Left hindlimb (tissue), 1 donor: ENCODE data around the gene GDF15.

Experiments
- DNase-seq: peaks from one replicate; pipeline ENCODE4 v3.0.0-alpha.2; 2018

GDF15 gene

DNA sequence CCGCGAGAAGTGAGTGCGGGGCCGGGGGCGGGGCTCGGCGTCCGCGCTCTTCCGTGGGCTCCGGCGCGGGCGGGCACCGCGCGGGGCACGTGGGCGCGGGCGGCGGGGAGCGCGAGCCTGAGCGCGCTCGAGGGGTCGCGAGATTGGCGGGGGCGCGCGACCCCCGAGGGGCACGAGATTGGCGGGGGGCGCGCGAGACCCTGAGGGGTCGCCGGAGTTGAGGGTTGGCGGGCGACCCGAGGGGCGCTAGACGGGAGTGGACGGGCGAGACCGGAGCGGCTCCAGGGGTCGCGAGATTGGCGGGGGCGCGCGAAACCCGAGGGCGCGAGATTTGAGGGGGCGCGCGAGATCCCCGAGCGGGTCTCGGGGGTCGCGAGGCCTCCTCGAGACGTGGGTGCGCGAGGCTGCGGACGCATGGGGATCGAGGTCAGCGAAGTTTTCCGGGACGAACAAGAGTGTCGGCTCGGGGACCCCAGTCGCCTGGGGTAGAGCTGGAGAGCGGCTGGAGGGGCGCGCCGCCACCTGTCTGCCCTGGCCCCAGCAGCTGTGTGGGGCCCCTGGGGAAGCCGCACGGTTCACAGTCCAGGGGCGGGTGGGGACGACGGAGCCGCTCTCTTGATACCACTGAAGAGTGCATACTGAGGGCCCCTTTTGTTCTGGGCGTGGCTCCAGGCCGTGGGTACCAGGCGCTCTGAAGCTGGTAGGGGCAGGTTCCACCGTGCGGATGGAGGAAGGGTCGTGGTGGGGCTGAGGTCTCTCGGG is 33.9 kb downstream of the GDF15 start:
- DNase-seq: peak; percentile 62

DNA sequence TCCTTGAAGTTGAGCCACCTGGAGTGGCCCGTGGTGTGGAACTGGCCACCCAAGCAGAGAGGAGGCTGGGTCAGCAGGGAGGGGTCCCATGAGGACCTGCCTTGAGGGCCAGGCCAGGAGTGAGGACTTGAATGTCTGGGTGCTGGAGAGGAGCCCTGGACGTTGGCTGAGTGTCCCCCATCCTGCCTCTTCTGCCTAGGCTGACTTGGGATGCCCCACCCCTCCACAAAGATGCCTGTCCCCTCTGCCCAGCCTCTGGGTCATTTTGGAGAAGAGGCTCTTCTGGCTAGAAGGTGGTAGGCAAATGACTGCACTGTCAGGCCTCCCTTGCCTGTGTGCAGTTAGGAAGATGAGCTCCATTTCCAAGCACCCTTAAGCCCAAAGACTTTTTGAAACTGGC is 35.0 kb downstream of the GDF15 start:
- no peak for DNase-seq

DNA sequence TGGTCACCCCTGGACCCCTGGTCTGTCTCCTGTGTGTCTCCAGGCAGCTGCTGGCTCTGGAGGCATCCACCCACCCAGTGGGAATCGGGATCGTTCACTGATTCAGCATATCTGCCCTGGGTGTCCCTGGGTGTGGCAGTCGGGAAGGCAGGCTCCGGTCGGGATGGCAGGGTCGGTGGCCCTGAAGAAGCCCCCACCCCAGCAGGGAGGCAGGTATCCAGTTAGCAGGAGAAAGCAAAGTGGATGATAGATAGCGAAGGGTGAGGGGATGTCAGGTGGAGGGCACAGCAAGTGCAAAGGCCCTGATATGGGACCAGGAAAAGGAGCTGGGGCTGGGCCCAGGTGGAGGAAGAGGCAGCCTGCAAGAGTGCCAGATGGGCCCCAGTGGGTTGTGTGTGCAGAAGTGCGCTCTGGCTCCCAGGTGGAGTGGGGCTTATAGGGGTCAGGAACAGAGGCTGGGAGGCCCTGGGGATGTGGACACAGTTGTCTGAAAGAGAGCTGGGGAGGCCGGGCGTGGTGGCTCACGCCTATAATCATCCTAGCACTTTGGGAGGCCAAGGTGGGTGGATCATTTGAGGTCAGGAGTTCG is 35.5 kb downstream of the GDF15 start:
- no peak for DNase-seq

DNA sequence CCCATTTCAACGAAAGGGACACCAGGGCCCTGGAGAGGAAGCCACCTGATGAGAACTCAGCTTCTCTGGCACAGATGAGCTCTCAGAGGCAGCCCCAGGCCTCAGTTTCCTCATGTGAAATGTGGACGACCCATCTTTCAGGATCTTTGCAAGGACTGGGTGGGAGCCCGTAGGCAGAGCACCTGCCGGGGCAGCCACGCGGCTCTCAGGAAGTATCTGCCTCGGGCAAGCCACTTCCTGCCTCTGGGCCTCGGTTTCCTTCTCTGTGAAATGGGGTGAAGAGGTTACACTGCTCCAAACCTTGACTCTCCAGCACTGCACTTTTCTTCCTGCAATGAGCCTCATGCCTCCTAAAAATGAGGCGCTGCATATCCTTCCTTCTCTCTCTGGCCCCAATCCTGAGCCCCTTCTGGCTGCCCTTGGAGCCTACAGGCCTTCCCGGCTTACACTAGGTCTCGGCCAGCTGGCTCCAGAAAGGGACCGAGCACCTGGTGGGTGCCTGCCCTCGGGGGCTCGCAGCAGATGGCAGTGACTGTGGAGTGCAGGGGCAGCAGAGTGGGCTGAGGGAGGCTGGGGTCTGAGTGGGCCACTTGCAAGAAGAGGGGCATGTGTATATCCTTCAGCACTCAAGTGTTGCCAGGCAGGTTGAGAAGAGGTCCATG is 36.7 kb downstream of the GDF15 start:
- DNase-seq: no peak

DNA sequence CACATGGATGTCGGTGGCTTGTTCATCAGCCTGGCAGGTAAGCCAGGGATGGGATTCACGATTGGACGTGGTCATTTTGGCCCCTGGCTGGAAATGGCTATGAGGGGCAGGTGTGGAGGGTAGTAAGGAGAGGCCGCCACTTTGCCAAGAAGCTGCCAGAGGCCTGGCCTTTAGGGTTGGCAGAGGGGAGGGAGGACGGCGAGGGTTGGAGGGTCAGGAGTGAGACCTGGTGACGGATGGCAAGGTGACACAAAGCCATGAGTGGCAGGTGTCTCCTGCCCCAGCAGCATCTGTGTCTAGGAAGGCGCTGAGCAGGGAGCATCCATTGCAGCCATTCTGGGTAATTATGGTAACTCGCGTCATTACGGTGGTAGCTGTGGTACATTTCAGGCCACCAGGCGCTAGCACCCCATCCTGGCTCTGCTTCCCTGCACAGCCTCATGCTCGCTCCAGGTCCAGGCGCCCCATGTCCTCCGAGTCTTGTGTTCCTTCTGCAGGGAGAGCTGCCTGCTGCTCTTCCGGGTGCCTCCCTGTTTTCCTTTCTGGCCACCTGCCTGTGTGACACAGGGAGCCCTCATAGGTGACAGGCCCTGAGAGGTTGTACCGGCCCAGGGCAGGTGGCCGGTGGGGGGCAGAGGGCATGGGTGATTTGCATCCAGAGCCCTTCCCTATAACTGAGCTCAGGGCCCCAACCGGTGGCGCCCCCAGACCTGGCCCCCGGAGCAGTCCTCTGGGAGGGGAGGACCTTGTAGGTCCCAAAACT is 37.5 kb downstream of the GDF15 start:
- peak; percentile 34 for DNase-seq

DNA sequence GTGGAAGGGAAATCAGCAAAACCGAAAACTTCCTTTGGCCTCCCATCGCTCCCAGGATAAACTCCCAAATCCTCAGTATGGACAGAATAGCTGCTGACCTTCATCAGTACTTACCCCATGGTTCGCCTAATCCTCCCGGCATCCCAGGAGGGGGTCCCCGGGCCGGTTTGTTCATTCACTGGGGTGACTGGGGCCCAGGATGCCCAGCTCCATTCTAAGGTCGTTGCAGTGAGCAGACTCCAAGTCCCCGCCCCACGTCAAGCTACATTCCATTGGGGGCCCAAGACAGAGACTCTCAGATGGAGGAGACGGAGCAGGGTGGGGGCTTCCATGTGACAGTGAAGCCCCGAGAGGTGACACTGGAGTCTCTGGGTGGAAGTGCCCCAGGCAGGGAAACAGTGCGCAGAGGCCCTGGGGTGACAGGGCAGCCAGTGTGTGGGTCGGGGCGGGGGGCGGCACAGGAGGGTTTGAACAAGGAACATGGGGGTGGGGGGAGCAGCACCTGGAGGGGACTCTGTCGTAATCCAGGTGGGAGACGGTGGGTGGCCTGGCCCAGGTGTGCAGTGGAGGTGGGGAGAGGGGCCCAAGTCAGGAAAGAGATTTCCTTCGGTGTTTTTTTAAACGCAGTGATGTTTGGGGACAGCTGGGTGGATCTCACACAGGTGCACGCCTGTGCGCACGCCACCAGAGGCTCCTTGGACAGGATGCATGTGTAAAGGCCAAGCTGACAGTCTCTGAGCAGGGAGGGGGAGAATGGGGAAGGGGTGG is 38.3 kb downstream of the GDF15 start:
- DNase-seq: peak; percentile 36

DNA sequence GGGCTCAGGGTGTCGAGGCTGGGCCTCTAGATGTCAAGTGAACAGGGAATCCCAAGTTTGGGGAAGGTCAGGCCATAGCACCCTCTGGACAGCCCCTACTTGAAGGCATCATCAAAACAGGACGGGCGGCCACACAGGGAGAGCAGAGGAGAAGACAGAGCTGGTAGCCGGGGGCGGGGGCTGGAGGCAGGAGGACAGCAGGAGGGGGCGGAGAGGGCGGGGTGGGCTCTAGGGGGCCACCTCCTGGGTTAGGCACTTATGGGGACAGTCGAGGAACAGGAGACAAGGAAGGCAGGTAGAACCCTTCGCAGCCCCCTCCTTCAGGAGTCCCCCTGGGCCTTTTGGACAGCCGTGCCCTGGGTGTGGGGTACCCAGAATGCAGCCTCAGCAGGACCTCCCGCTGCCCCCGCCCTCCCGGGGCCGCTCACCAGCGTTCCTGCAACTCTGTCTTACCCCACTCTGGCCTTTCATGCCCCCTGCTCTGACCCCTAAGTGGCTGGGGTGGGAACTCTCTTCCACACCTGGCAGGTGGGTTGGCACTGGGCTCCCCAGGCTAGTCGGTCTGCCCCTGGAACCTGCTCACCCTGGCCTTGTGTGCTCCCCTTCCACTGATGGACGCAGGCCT is 39.0 kb downstream of the GDF15 start:
- DNase-seq: peak; percentile 36

DNA sequence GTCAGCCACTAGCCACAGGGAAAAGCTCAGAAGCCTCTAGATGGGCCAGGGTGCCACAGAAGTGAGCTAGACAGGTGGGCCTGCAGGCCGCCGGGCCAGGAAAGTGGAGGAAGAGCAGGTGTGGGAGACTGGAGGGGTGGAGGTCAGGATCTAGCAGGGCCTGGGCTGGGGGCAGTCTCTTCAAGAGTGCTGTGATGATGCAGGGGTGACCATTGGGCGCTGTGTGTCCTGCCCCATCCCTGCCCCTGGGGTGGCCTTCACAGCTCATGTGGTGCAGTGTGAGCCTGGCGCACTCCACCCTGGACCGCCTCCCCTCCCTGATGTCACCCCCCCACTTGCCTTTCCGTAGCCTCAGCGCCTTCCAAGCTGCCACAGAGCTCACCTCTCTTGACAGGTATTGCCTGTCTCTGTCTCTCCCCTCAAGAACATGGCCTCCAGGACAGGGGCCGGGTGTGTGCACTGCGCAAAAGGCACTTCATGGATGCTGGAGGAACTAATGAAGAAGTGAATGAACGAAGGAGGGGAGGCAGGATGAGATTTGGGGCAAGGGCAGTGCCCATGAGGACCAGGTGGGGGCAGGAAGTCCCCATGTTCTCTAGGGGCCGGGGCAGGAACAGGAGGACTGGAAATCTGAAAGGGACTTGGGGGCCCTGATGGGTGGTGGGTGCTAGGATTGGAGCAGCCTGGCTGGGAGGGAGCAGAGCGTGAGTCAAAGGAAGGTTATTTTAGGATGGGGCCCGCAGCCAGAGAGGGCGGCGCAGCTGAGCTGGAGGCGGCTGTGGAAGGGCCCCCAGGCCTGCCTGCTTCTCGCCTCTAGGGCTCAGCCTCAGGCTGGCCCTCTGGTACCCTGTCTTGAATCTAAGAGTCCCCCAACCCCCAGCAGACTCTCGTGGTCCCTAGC is 39.8 kb downstream of the GDF15 start:
- DNase-seq: peak; percentile 73

DNA sequence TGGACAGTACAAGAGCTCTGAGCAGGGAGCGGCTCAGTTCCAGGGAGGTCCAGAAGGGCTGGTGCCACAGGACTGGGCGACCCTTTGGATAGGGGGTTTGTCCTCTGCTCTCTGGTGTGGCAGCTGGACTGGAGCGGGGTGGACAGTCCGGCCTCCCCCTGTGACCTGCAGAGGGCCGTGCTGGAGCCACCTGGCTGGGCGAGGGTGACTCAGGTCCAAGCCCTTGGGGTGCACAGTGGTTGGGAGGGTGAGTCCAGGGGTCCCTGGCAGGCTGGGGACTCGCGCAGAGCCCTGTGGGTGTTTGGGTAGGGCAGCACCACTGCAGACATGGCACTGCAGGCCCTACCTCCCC is 40.4 kb downstream of the GDF15 start:
- no peak for DNase-seq

DNA sequence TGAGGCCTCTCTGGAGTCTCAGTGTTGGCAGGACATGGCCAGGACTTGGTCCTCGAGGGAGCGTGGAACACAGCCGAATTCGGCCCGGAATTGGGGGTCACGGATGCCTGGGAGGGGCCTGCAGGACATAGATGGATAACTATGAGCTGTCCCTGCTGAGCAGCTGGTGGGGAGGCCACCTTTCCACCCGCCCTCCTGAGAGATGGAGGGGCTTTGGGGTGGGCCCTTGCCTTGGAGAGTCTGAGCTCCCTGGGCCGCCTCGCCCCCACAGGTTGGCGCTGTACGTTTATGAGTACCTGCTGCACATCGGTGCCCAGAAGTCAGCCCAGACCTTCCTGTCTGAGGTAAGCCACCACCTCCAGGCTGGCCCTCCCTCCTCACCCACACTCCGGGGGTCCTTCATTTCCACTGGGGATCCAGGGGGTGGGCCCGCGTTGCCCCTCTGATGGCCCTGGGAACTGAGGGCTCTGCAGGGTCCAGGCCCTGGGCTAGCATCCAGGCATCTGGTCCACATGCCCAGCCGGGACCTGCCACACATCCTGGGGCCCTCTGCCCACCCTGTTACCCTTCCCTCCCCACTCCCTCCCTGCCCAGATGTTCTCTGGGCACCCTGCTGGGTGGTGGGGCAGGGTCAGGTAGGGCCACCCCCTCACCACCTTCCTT is 41.3 kb downstream of the GDF15 start:
- DNase-seq: peak; percentile 41

DNA sequence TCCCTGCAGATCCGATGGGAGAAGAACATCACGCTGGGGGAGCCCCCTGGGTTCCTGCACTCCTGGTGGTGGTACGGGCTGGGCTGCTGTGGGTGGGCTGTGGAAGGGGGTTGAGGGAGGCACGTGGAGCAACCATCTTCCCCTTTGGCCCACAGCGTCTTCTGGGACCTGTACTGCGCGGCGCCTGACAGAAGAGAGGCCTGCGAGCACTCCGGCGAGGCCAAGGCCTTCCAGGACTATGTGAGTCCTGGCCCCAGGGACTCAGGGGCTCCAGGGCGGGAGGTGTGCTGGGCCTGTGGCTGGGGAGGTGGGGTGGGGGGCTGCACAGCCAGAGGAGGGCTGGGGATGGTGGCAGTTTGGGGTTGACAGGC is 41.8 kb downstream of the GDF15 start:
- no peak for DNase-seq

DNA sequence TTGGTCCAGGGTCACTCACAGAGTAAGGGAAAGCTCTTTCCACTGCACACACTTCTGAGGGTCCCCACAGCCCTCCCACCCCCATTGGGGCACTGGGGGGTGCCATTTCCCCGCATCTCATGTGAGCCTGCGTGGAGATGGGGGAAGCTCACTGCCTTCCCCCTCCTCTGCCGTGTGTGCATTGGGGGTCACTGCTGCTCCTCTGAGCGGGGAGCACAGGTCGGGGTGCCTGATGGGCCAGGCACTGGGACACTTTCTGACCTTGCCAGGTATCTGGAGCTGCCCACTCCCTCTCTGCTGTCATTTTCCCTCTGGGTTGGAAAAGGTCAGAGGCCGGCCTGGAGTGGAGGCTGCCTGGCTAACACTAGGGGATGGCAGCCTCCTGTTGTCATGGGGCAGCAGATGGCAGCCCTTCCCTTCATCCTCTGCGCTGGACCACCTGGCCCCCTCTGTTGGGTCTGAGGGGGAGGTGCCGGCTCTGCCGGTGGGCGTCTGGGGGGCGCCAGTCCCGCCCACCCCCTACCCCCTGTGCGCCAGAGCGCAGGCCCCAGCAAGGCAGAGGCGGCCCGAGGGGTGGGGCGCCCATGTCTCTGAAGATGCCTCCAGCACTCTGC is 42.3 kb downstream of the GDF15 start:
- DNase-seq: peak; percentile 47

DNA sequence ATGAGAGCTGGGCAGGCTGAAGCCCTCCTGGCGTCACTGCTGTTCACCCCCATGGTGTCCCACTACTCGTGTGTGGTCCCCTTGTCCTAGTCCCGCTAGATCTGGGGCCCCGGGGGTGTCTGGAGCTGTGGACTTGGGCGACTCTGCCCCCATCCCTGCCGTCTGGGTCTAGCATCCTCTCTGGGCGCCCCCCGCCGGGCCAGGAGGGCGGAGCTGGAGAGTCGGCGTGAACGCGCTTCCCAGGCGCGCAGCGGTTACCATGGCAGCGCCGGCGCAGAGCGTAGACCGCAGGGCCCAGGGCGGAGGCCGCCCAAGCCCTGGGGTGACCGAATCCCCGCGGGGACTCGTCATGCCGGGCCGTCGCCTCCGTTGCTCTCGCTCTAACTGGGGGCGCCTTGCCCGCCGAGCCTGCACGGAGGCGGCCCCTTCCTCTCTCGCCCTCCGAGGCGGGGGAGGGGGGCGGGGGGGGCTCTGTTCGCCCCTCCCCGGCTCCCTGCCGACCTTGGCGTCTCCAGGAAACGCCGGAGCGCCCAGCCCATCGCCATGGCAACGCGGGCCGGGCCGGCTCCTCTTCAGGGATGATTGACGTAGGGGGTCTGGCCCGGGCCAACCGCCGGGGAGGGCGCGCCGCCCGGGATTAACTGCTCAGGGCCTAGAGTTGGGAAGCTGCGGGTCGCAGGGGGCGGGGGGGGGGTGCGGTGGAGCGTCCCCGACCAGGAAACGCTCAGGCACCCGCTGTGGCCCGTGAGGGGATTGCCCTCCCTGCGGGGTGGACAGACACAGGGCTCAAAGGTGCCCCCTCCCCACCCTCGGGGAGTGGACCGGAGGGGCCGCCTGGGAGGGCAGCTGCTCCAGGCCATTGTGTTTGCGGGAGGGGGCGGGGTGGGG is 43.1 kb downstream of the GDF15 start:
- peak; percentile 89 for DNase-seq

DNA sequence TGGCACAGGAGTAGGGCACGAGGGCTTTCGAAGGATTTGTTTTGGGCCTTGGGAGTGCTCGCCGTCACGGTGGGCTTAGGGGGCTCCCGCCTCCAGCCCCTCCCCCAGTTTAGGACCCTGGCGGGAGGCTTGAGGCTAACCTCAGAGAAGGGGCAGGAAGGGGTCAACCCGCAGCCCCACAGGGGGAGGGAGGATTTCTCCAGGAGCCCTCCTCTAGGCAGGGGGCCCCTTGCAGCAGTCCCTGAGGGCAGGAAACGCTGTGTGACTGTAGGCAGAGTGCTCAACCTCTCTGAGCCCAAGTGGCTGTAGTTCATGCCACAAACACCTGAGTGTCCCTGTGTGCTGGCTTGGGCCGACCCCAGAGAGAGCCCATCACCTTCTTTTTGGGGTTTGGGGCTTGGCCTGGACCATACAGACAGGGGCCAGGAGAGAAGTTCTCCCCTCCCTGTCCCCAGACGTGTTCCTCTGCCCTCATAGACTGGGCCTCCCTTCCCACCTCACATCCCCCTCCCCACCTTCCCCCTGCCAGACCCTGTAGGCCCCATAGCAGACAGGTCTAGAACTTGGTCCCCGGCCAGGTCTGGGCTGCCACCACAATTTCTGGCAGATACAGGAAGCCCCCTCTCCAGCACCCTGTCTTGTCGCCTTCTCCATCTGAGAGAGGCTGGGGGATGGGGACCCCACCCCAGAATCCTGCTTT is 43.9 kb downstream of the GDF15 start:
- no peak for DNase-seq

DNA sequence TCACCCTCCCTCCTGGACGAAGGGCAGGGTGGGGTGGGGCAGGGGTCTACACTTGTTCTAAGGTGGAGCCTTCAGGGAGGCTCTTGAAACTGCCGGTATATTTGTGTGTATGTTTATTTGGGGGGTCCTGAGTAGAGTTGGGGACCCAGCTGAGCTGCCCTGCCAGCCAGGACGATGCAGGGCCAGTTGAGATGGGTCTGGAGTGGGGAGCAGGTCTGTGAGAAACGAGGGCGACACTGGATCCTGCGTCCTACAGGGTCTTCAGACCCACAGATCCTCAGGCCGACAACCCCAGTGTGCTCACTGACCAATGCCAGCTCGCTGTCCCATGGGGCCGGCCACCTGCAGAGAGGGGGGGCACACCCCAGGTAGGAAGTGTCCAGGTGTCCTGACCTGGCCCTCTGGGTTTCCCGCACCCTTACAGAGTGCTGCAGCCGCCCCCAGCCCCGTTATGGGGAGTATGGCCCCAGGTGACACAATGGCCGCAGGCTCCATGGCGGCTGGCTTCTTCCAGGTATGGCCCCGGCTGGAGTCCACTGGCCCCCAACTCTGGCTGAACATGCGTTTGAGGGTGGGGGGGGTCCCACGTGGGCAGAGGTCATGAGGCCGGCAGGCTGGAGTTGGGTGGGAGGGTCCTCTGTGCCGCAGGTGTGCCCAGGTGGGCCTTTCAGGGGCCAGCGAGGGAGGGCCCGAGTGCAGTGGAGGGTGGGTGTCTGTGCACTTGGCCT is 44.6 kb downstream of the GDF15 start:
- no peak for DNase-seq

DNA sequence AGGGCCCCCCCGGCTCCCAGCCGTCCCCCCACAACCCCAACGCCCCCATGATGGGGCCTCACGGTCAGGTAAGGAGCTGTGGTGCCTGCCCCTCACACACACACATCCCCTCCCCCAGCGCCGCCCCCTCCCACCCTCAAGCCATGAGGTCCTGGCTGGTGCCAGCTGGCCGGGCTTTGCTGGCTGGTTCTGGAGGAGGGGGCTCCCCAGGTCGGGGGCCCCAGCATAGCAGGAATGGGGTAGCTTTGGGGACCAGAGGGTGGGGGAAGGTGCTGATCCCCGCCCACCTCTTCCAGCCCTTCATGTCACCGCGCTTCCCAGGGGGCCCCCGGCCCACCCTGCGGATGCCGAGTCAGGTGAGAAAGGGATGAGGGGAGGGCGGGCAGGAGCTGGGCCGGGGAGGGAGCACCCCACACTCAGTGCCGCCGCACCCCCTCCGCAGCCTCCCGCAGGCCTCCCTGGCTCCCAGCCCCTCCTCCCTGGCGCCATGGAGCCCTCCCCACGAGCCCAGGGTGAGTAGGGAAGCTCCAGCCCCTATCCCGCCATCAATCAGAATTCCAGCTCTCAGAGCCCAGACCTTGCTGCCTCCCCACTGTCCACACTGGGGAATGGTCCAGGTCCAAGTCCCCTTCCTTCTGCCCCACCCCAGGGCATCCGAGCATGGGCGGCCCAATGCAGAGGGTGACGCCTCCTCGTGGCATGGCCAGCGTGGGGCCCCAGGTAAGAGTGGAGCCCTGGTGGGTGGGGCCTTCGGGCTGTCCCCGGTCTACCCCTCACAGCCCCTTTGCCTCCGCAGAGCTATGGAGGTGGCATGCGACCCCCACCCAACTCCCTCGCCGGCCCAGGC is 45.6 kb downstream of the GDF15 start:
- DNase-seq: peak; percentile 51
